NCI-H510A treated with DMSO at 0.1 percent for 48 hours (cell line): ENCODE measurements around the gene MARK3.
"Not testable (repeated sequence)": the region's sequence is repeated elsewhere in the genome, so short reads cannot be mapped to it uniquely, and the experiment has no call there.

Experiments used
- DNase-seq: peaks from one replicate; lab custom pipeline; 2025; lab: John Stamatoyannopoulos, UW

MARK3 gene

GRCh38 chr14:103512701-103513611 is 127.7 kb downstream of the MARK3 start:
- DNase-seq = peak; percentile 34

DNA sequence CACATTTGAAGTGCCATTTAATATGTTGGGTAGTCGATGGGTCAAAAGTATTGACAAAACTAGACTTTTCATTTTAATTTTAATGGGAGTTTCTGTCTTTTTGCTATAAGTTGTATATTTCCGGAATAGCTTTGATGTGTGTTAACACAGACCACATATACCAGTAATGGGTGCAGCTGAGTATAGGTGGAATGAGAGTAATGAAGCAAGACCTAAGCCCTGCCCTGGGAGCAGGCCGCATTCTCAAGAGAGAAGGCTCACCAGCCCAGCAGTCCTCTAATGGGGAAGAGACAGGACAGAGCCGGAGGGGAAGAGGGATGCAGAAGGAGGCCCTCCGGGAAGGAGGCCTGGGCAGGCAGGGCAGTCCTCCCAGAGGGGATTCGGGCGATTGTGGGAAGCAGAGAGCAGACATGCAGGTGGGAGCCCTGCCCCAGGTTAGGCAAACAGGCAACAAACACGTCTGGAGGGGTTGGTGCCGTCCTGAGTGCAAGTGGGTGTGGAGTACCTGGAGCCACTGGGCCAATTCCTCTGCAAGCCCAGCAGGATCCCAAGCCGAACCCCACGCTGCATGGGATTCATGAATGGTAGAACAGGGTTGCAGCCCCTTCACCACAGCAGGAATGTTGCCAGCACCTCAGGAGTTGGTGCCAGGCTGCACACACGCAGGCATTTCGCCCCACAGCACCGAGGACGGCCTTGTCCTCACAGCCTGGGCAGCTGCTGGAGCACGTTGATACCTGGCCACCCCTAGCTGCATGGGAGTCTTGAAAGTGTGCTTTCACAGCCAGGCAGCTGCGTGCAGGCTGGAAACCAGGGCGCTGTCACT is 129.6 kb downstream of the MARK3 start:
- DNase-seq = no peak

DNA sequence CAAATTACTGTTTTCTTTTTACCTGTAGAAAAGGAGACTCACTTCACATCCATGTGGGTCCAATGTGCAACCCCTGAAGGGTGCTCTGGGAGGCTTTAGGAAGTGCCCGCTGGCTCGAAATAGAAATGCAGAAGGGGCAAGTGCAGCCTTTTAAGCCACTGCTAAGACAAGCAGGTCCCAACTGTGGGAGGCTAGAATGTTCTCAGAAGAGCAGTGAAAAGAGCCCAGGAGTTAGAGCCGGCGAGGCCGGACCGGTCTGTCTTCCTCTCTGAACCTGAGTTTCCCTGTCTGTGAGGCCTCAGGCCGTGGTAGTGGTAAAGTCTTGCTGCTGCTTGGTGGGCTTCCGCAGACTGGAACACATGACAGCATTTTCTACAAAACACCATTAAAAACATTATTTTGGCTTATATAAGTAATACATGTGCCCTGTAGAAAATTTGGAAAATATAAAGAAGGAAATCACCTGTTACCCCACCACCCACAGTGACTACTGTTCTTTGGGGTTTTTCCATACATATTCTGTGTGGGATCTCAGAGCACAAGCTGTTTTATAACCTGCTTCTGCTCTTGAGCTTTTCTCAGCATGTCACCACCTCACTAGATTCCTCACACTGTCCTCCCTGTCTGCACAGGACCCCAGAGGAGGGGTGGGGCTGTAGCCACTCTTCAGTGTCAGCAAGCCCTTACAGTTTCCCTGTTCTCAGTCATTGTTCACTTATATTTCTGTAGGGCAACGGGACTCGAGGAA is 131.4 kb downstream of the MARK3 start:
- no peak for DNase-seq

DNA sequence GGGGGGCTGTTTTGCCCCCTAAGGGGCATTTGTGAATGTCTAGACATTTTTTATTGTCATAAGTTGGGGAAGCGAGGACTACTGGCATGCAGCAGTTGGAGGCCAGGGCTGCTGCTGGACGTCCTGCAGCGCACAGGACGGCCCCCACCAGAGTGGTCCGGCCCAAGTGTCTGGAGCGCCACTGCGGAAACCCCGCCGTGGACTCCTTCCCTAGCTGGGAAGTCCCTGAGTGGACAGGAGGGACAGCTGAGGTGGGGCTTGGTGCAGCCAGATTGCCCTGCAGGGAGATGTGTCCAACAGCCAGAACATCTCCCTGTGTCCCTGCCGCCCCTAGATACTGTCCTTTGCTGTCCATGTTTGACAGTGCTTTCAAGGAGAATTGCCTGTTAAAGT is 132.0 kb downstream of the MARK3 start:
- DNase-seq = no peak

DNA sequence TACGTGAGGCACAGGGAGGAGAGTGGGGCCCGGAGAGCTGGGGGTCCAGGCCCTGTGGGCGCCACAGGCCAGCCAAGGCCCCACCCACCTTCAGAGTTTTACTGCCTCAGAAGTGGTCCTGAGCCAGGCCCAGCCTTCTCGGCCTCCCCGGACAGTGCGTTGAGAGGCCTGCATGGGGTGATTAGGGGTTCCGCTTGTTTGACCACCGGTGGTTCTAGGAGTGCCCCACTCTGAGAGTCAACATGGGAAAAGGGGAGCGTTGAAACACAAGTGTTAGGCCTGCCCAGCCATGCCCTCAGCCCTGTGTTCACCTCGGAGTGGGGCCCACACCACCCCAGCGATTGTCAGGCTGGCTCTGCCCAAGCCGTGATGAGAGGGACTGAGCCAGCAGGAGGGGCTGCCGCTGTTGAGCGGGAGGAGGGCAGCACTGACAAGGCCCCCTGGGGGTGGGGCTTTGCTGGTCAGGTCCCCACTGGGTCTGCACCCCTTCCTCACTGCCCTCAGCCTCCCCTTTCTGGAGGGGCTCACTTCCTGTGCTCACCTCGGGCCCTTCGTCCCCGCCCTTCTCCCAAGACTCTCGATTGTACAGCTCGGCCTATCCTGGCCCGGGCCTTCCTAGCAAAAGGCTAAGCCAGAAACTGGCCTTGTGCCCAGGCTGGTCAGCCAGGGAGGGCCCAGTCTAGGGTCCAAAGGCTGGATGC is 132.7 kb downstream of the MARK3 start:
- no peak for DNase-seq

- DNase-seq = peak; percentile 22
Measured at GRCh38 chr14:103518422-103519042, 133.3 kb downstream of the MARK3 start.

DNA sequence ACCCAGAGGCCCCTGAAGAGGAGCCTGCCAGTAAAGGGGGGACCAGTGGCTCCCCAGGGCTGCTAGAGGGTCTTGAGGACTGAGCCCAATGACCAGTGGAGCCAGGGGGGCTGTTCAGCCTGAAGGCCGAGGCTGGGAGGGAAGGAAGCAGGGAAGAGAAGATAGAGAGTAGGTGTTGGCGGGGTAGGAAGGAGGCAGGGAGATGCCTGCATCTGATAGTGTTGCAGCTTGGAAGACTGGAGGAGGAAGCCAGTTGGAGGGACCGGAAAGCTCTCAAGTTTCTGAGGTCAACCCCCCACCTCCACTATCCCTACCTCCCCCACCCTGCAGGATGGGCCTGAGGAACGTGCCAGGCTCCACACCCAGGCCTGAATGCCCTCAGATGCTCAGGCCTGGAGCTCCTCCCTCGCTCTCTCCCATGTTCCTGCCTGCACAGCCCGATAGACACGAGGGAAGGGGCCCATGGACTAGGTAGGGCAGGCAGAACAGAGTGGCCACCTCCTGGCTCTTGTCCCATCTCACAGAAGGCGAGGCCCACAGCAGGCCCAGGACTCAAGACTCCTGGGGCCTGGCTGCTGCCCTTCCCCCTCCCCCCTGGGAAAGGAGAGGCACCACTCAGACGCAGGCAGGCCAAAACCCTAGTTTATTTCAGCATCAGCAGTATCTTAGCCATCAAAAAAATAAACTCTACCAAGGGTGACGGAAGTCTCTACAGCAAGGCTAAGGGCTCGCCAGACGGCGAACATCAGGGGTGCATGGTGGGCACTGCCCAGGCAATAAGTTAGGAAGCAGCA is 134.0 kb downstream of the MARK3 start:
- DNase-seq = no peak

- DNase-seq = peak; percentile 74
Measured at GRCh38 chr14:103519837-103520212, 134.6 kb downstream of the MARK3 start.

DNA sequence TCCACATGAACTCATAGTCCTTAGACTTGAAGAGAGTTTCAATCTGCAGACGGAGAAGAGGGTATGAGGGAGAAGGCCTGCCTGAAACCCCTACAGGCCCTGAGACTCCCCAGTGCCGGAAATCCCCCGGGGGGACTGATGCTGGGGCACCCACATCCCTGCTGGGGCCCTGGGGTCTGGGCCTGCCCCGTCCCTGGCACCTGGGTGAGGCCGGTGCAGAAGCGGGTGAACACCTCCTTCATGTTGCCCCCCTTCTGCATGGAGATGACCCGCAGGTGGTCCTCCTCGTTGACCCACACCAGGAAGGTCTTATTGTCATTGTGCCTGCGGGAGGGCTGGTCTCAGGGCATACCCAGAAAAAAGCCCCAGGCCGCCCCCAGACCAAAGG is 135.0 kb downstream of the MARK3 start:
- no peak for DNase-seq

DNA sequence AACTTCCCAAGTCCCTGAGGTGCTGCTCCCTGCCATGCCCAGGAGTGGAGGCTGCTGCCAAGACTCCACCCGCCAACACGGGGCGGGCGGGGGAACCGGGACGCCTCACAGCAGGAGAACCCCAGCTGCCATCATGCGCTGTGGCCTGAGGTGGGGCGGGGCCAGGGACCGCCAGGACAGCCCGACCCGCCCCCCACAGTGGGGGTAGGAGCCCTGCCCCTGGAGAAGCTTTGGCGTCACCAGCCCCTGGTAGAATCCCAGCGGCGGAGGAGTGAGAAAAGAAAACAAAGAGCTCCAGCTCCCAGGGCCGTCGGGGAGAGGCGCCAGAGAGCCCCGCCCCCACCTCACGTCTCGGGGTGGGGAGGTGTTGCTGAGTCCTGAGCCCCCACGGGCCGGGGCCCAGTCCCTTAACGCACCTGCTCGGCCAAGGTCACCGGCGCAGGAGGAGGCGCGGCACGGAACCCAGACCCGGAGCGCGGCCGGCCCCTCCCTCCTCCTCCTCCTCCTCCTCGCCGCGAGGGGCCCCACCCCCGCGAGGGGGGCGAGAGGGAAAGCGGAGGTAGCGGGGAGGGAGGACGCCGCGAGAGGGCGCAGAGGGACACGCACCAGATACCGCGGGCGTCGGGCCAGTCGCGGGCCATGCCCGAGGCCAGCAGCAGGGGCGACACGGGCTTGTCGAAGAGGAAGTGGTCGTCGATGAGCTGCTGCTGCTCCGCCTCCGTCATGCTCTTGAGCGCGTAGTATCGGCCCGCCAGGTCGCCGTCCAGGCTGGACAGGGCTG is 135.6 kb downstream of the MARK3 start:
- peak; percentile 84 for DNase-seq

- peak; percentile 39 for DNase-seq
Measured at GRCh38 chr14:103521438-103521950, 136.3 kb downstream of the MARK3 start.

DNA sequence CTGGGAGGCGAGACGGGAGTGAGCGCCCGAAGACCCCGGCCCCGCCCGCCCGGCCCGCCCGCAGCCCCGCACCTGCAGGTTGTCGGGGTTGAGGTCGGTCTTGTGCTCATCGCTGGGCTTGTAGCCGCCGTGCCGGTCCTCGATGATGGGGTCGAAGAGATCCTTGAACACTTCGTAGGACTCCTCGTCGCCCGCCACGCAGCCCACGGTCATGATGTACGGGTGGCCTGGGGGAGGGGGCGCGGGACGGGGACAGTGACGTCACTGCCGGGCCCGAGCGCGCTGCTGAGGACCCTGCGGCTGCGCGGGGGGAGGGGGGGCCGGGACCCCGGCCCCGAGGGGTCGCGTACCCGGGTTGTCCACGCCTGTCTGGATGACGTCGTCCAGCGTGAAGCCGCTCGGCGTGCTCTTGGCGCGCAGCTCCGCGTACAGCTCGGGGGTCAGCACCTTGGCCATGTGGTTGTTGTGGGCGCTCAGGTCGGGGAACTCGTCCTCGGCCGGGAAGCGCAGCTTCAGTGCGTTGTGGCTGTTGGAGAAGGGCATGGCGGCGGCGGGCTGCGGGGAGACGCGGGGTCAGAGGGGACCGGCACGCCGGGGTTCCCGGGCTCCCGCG is 136.8 kb downstream of the MARK3 start:
- peak; percentile 4 for DNase-seq

DNA sequence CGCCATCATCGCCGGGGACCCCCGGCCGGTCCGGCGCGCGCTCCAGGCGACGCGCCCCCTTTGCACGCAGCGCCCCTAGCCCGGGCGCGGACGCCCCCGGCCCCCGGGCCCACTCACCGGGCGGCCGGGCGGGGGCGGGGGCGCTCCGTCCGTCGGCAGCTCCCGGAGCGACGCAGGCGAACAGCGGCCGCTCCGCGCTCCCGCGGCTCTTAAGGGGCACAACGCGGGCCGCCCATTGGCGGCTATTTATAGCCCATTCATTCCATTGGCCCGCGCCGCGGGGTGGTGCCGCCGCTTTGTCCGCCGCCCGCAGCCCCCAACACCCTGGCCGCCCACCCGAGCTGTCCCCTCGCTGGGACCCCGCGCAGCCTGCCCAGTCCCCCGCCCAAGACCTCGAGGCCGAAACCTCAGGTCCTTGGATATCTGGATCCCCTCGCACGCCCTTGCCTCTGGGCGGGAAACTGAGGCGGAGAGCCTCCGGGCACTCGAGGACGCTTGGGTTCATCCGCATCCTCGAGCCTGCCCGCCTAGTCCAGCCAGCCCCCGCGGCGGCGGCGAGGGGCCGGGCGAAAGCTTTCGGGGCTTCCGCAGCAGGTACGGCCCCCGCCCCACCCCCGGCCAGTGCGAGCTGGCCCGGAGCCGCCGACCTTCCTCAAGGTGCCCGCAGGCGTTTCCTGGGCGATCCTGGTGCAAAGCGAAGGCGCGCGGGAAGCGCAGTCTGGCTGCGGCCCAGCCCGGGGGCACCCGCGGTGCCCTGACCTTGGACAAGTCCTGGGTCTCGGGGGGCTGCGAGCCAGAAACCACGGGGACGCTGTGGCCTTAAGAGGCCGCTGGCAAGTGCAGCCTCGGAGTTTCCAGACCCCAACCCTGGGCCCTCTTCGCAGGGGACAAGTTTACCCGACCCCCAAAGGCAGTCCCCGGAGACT is 137.7 kb downstream of the MARK3 start, which contains the start of gene CKB:
Gene CKB, minus strand, starts transcription at position 182 of the 926 bp plus-strand sequence. CDS start 337 bp downstream, outside the sequence.
- DNase-seq = peak; percentile 68

GRCh38 chr14:103523575-103523954 is 138.3 kb downstream of the MARK3 start:
- DNase-seq = no peak

DNA sequence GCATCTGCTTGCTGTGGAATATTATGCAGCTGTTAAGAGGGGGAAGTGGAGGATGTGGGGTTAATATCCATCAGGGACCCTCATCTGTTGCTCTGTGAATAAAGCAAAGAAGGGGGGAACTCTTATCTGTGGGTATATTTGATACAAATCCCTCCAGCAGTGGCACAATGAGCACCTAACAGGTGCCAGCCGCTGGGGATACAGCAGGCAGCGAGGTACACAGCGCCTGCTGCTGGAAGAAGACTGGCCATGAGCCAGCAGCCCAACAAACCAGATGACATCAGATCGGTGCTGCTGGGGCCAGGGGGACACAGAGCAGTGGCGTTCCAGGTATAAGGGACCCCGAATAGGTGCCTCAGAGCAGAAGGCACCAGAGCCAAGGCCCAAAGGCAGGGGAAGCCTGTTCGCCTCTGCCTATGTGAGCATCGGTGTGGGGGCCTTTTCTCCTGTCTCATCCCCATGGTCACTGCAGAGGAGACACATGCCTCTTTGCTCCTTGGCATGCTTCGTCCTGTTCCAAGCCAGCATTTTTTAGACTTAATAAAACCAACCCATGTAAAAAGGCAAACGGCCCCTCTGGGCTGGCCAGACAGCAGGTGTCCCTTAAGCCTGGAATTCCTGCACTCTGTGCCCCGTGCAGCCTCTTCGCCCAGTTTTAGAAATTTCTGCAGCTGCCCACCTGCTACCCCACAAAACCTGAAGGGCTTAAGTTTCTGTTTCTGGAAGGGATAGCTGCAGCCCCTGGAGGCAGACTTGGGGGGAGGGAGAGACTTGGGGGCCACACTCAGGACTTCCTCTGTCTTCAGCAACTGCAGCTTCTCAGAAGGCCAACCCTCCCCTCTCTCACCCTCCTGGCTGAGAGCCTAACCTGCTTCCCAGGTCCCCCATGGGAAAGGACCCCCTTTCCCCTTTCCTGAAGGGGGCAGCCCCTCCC is 139.1 kb downstream of the MARK3 start:
- DNase-seq = no peak

DNA sequence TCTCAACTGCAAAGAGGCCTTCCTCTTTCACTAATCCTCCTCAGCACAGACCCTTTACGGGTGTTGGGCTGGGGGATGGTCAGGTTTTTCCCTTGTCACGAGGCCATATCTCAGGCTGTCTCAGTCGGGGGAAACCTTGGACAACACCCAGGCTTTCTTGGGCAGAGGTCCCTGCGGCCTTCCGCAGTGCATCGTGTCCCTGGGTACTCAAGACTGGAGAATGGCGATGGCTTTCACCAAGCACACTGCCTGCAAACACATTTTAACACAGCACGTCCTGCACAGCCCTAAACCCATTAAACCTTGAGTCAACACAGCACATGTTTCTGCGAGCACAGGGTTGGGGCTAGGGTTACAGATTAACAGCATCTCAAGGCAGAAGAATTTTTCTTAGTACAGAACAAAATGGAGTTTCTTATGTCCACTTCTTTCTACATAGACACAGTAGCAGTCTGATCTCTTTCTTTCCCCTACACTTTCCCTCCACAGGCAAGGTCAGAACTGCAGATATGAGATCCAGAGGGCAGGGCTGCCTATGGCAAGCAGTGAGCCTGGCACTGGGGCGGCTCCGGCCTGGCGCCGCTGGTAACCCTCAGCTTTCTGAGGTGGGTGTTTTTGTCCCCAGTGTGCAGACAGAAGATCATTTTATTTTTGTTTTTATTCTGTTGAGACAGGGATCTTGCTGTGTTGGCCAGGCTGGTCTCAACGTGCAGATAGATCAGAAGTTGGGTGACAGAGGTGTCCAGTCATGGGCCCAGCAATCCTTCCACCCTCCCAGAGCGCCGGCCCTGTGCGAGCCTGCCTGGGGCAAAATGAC is 140.4 kb downstream of the MARK3 start:
- not testable (repeated sequence) for DNase-seq
